IMR-90 (cell line): ENCODE measurements around the gene MTUS2.

Experiments used
- MAZ ChIP-seq: IDR thresholded peaks from 2 replicates; pipeline ENCODE4 v1.6.1; 2012; ENCODE audit warnings: low read depth, mild to moderate bottlenecking, low read length, improper control_type of control experiment, moderate library complexity, borderline replicate concordance
- MXI1 ChIP-seq: IDR thresholded peaks from 2 replicates; pipeline ENCODE4 v1.6.1; 2012; ENCODE audit warnings: low read depth, mild to moderate bottlenecking, low read length, moderate library complexity, borderline replicate concordance
- SMC3 ChIP-seq: fragments of 150-350 bp; IDR thresholded peaks from 2 replicates; pipeline ENCODE4 v1.6.1; 2016; ENCODE audit warnings: low read depth, mild to moderate bottlenecking, antibody characterized with exemption, low read length, moderate library complexity
- TF ChIP-seq, protein P1 (sequence below): conservative IDR thresholded peaks from 2 replicates; pipeline ENCODE4 v1.5.1; 2012; ENCODE audit warnings: mild to moderate bottlenecking, low read depth, low read length, improper control_type of control experiment

DNA sequence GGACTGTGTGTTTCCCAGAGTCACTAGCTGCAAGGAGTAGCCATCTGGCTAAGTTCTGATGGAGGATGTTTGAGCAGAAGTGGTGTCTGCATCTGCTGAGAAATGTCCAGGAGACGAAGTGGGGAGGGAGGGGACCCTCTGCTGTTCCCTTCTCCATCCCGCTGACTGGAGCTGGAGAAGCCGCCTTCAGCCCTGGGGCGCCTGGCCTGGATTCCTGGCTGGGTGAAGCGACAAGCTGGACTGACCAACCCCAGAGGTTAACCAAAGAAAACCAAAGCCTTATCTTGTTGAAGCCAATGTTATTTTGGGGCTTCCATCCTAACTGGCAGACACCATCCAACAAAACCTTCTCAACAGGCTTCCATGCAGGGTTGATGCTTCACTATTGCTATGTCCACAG is 707.8 kb downstream of the MTUS2 start:
- TF ChIP-seq MXI1 (no peak), MAZ (no peak), SMC3 (no peak)
- TF ChIP-seq, protein P1, sequence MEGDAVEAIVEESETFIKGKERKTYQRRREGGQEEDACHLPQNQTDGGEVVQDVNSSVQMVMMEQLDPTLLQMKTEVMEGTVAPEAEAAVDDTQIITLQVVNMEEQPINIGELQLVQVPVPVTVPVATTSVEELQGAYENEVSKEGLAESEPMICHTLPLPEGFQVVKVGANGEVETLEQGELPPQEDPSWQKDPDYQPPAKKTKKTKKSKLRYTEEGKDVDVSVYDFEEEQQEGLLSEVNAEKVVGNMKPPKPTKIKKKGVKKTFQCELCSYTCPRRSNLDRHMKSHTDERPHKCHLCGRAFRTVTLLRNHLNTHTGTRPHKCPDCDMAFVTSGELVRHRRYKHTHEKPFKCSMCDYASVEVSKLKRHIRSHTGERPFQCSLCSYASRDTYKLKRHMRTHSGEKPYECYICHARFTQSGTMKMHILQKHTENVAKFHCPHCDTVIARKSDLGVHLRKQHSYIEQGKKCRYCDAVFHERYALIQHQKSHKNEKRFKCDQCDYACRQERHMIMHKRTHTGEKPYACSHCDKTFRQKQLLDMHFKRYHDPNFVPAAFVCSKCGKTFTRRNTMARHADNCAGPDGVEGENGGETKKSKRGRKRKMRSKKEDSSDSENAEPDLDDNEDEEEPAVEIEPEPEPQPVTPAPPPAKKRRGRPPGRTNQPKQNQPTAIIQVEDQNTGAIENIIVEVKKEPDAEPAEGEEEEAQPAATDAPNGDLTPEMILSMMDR = no peak
